SK-N-SH treated with all-trans-retinoic acid at 6 μM for 48 hours (cell line): ENCODE measurements around the gene NRBP1.
A peak's percentile ranks its signal among the peaks of the same experiment; 100 is the strongest.

Source experiments
- ATAC-seq: fragments of 200-7000 bp; cut with Tn5 transposase; 3 replicates; pipeline ENCODE4 v1.9.1; 2020; ENCODE audit warnings: mild to moderate bottlenecking, moderate library complexity
- ARNTL ChIP-seq: fragments of 450-650 bp; formaldehyde crosslinking; IDR thresholded peaks from 2 replicates; pipeline ENCODE4 v1.5.0; 2020; ENCODE audit warnings: low read depth, mild to moderate bottlenecking, moderate library complexity, borderline replicate concordance
- BACH2 ChIP-seq: fragments of 250-450 bp; sonication (Bioruptor Pico); IDR thresholded peaks from 2 replicates; pipeline ENCODE4 v1.9.0; 2021; ENCODE audit warnings: mild to moderate bottlenecking, borderline replicate concordance
- CSDC2 ChIP-seq: fragments of 250-450 bp; sonication (Bioruptor Pico); IDR thresholded peaks from 2 replicates; pipeline ENCODE4 v1.5.0; 2020; ENCODE audit warnings: mild to moderate bottlenecking, moderate library complexity
- ESRRG ChIP-seq: fragments of 250-450 bp; sonication (Bioruptor Pico); IDR thresholded peaks from 2 replicates; pipeline ENCODE4 v1.6.1; 2021; ENCODE audit warnings: mild to moderate bottlenecking
- GLIS3 ChIP-seq: fragments of 250-450 bp; sonication (Bioruptor Pico); IDR thresholded peaks from 2 replicates; pipeline ENCODE4 v1.5.0; 2020; ENCODE audit warnings: mild to moderate bottlenecking, moderate library complexity
- ISL1 ChIP-seq: fragments of 250-450 bp; sonication (Bioruptor Pico); IDR thresholded peaks from 2 replicates; pipeline ENCODE4 v2.1.2; 2022; ENCODE audit warnings: mild to moderate bottlenecking, moderate library complexity
- OSR1 ChIP-seq: fragments of 250-450 bp; sonication (Bioruptor Pico); IDR thresholded peaks from 2 replicates; pipeline ENCODE4 v1.8.0; 2022; ENCODE audit warnings: moderate library complexity, mild to moderate bottlenecking, inconsistent platforms
- PPARA ChIP-seq: fragments of 250-450 bp; sonication (Bioruptor Pico); IDR thresholded peaks from 2 replicates; pipeline ENCODE4 v1.5.0; 2020; ENCODE audit warnings: mild to moderate bottlenecking, borderline replicate concordance
- RARB ChIP-seq: fragments of 250-450 bp; sonication (Bioruptor Pico); IDR thresholded peaks from 2 replicates; pipeline ENCODE4 v1.8.0; 2021; ENCODE audit warnings: mild to moderate bottlenecking, moderate library complexity
- SNAI2 ChIP-seq: fragments of 250-450 bp; sonication (Bioruptor Pico); IDR thresholded peaks from 2 replicates; pipeline ENCODE4 v1.5.0; 2020; ENCODE audit warnings: mild to moderate bottlenecking, moderate library complexity
- TCF4 ChIP-seq: fragments of 250-450 bp; sonication (Bioruptor Pico); IDR thresholded peaks from 2 replicates; pipeline ENCODE4 v1.8.0; 2021; ENCODE audit warnings: mild to moderate bottlenecking, moderate library complexity, borderline replicate concordance
- TOX ChIP-seq: fragments of 250-450 bp; sonication (Bioruptor Pico); IDR thresholded peaks from 2 replicates; pipeline ENCODE4 v1.8.0; 2021; ENCODE audit warnings: mild to moderate bottlenecking, moderate library complexity, borderline replicate concordance
- ZC3H10 ChIP-seq: fragments of 250-450 bp; sonication (Bioruptor Pico); IDR thresholded peaks from 2 replicates; pipeline ENCODE4 v1.5.1; 2021; ENCODE audit warnings: mild to moderate bottlenecking, moderate library complexity
- ZFP3 ChIP-seq: fragments of 250-450 bp; sonication (Bioruptor Pico); IDR thresholded peaks from 2 replicates; pipeline ENCODE4 v1.5.0; 2020; ENCODE audit warnings: mild to moderate bottlenecking, moderate library complexity
- ZFP30 ChIP-seq: fragments of 450-650 bp; formaldehyde crosslinking; IDR thresholded peaks from 2 replicates; pipeline ENCODE4 v1.5.0; 2022; ENCODE audit warnings: mild to moderate bottlenecking, moderate library complexity
- ZNF565 ChIP-seq: fragments of 450-650 bp; formaldehyde crosslinking; conservative IDR thresholded peaks from 2 replicates; pipeline ENCODE4 v1.5.0; 2020; ENCODE audit warnings: low read depth, mild to moderate bottlenecking, moderate library complexity
- ZNF70 ChIP-seq: fragments of 450-650 bp; formaldehyde crosslinking; IDR thresholded peaks from 2 replicates; pipeline ENCODE4 v1.5.0; 2020; ENCODE audit warnings: mild to moderate bottlenecking, moderate library complexity
- TF ChIP-seq, protein P1 (sequence below): fragments of 250-450 bp; sonication (Bioruptor Pico); IDR thresholded peaks from 2 replicates; pipeline ENCODE4 v1.8.0; 2020; ENCODE audit warnings: mild to moderate bottlenecking, moderate library complexity, borderline replicate concordance
- TF ChIP-seq, protein P2 (sequence below): fragments of 250-450 bp; sonication (Bioruptor Pico); IDR thresholded peaks from 2 replicates; pipeline ENCODE4 v1.5.1; 2020; ENCODE audit warnings: low read depth, mild to moderate bottlenecking, moderate library complexity
- TF ChIP-seq, protein P3 (sequence below): fragments of 250-450 bp; sonication (Bioruptor Pico); IDR thresholded peaks from 2 replicates; pipeline ENCODE4 v1.5.0; 2020; ENCODE audit warnings: mild to moderate bottlenecking, moderate library complexity
- TF ChIP-seq, protein P4 (sequence below): fragments of 250-450 bp; sonication (Bioruptor Pico); IDR thresholded peaks from 2 replicates; pipeline ENCODE4 v1.5.1; 2021; ENCODE audit warnings: mild to moderate bottlenecking, moderate library complexity

NRBP1 gene

DNA sequence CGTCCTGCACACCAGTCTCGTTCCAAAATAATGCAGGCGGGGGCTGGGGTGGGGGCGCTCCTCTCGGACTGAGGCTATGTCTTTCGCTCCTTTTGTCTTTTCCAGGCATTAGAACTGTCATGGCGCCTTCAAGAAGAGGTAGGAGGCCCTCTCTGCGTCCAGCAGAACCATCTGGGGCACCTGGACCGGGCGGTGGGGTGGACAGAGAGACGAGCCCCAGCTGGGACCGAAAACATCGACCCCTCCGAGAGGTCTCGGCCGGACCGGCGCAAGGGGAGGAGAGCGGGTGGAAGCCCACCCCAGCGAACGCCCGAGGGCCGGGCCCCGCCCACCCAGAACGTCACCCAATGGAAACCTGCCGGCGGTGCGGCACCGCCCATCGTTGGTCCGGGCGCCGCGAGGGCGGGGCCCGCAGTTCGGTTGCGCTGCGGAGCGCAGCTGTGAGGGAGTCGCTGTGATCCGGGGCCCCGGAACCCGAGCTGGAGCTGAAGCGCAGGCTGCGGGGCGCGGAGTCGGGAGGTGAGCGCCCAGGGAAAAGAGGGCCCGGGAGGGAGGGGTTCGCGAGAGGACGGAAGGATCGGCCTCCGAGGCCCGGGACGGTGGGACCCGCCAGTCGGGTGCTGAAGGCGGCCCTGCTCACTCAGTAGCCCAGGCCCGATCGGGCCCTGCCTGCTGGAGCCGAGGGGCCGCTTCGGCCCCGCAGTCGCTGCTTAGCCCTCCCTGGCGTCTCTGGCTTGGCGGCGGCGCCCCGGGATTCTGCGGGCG, at the start of gene NRBP1:
Gene NRBP1 (plus strand): TSS at position 419 of the 765 bp plus-strand sequence. CDS start 4,643 bp downstream, outside the sequence.
- peak; percentile 90 for ATAC-seq
- TF ChIP-seq GLIS3, result no peak; the same call in 1 of the 2 replicates
- TF ChIP-seq ZNF70 (CRISPR knock-in tag), result no peak
- no peak for TF ChIP-seq OSR1 (CRISPR knock-in tag)
- TF ChIP-seq, protein P1, sequence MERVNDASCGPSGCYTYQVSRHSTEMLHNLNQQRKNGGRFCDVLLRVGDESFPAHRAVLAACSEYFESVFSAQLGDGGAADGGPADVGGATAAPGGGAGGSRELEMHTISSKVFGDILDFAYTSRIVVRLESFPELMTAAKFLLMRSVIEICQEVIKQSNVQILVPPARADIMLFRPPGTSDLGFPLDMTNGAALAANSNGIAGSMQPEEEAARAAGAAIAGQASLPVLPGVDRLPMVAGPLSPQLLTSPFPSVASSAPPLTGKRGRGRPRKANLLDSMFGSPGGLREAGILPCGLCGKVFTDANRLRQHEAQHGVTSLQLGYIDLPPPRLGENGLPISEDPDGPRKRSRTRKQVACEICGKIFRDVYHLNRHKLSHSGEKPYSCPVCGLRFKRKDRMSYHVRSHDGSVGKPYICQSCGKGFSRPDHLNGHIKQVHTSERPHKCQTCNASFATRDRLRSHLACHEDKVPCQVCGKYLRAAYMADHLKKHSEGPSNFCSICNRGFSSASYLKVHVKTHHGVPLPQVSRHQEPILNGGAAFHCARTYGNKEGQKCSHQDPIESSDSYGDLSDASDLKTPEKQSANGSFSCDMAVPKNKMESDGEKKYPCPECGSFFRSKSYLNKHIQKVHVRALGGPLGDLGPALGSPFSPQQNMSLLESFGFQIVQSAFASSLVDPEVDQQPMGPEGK, result peak; percentile 98
- TF ChIP-seq, protein P2, sequence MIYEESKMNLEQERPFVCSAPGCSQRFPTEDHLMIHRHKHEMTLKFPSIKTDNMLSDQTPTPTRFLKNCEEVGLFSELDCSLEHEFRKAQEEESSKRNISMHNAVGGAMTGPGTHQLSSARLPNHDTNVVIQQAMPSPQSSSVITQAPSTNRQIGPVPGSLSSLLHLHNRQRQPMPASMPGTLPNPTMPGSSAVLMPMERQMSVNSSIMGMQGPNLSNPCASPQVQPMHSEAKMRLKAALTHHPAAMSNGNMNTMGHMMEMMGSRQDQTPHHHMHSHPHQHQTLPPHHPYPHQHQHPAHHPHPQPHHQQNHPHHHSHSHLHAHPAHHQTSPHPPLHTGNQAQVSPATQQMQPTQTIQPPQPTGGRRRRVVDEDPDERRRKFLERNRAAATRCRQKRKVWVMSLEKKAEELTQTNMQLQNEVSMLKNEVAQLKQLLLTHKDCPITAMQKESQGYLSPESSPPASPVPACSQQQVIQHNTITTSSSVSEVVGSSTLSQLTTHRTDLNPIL, result 0 out of 2 replicates have a peak, but pooled peaks have one; percentile 17
- TF ChIP-seq, protein P3, sequence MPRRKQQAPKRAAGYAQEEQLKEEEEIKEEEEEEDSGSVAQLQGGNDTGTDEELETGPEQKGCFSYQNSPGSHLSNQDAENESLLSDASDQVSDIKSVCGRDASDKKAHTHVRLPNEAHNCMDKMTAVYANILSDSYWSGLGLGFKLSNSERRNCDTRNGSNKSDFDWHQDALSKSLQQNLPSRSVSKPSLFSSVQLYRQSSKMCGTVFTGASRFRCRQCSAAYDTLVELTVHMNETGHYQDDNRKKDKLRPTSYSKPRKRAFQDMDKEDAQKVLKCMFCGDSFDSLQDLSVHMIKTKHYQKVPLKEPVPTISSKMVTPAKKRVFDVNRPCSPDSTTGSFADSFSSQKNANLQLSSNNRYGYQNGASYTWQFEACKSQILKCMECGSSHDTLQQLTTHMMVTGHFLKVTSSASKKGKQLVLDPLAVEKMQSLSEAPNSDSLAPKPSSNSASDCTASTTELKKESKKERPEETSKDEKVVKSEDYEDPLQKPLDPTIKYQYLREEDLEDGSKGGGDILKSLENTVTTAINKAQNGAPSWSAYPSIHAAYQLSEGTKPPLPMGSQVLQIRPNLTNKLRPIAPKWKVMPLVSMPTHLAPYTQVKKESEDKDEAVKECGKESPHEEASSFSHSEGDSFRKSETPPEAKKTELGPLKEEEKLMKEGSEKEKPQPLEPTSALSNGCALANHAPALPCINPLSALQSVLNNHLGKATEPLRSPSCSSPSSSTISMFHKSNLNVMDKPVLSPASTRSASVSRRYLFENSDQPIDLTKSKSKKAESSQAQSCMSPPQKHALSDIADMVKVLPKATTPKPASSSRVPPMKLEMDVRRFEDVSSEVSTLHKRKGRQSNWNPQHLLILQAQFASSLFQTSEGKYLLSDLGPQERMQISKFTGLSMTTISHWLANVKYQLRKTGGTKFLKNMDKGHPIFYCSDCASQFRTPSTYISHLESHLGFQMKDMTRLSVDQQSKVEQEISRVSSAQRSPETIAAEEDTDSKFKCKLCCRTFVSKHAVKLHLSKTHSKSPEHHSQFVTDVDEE (CRISPR knock-in tag), result 0 out of 2 replicates have a peak, but pooled peaks have one; percentile 13
- no peak for TF ChIP-seq ZC3H10 (CRISPR knock-in tag)
- TF ChIP-seq ESRRG, result peak; percentile 62; the same call in 1 of the 2 replicates
- TF ChIP-seq TOX, result no peak
- TF ChIP-seq PPARA (CRISPR knock-in tag), result no peak
- 0 out of 2 replicates have a peak, but pooled peaks have one; percentile 10 for TF ChIP-seq CSDC2 (CRISPR knock-in tag)

DNA sequence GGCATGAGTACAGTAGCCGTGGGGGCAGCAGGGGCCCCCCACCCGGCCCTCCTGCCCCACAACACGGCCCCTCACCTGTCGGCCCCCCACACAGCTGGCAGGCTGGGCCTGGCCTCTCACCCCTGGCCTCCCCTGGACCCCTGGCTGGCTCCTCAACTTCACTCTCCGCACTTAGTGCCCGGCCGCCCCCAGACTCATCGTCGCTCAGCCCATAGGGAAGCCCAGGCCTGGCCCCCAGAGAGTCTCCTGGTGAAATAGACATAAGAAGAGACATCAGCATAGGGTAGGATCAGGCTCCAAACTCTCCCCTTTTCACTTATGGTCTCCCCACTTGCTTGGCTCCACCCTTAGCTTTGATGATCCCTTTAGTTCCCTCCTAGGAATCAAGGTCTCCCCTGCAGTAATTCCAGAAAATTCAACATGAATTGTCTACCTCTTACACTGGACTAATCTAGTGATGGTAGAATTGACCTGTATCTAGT, 49.6 kb upstream of the NRBP1 start:
- ATAC-seq, result no peak
- no peak for TF ChIP-seq CSDC2 (CRISPR knock-in tag)
- TF ChIP-seq, all 23 proteins: peak for 0

DNA sequence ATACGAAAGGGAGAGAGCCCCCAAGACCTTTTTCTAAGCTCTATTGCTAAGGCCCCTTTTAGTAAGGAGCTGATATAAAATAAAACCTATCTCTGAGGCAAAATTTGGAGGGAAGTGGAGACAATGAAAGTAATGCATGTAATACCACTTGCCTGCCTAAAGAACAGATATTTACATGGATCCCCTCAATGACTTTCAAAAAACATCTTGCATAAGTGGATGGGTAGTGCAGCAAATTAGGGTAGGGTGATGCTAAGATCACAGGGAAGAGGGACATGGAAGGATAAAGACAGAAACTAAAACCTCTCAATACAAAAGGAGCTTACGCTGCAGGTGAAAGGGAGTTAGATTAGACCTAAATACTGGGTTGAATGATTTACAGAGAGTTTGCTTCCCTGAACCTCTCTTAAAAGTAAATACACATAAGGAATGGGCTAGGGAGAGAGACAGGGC, 49.0 kb upstream of the NRBP1 start:
- ATAC-seq, result no peak; the same call in 2 of the 3 replicates
- TF ChIP-seq ZFP30 (CRISPR knock-in tag) (no peak), CSDC2 (CRISPR knock-in tag) (no peak), ZNF565 (CRISPR knock-in tag) (no peak), ISL1 (CRISPR knock-in tag) (no peak), TCF4 (CRISPR knock-in tag) (no peak), ZFP3 (CRISPR knock-in tag) (no peak), RARB (CRISPR knock-in tag) (no peak), GLIS3 (no peak), TOX (no peak), ZC3H10 (CRISPR knock-in tag) (no peak), BACH2 (no peak), PPARA (CRISPR knock-in tag) (no peak), ARNTL (CRISPR knock-in tag) (no peak)
- TF ChIP-seq, protein P2, result no peak

DNA sequence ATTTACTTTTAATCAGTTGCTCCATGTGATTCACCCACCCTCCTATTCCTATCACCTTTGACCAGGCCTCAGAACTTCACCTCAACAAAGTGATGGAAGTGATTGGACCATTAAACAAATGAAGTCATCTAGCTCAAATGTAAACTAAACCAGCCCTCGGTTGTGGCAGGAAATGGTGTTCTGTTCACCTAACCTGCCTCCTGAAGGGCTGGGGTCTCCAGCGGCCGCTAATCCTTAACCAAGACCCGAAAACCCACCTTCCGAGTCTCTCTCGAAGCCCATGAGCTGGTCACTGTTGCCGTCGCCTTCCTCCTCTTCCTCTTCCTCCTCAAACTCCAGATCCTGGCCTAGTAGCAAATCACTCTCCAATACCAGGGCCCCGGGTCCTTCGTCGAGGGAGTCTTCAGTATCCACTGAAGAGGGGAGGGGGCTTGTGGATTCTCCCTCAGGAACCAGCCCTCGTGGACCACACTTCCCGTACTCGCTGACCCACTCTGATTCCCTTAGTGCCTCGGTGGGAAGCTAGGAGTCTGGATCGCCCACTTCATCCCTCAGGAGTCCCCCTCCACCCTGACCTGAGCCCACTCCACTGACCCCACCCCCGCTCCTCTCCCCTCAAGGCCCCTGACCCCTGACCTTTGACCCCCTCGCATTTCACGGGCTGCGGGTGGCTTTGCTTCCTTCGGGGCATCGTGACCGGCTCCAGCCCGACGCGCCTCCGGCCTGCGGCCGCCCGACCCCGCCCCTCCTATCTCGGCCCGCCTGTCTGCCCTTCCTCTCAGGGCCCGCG, 48.4 kb upstream of the NRBP1 start:
- ATAC-seq, result peak; percentile 9
- TF ChIP-seq, protein P4, sequence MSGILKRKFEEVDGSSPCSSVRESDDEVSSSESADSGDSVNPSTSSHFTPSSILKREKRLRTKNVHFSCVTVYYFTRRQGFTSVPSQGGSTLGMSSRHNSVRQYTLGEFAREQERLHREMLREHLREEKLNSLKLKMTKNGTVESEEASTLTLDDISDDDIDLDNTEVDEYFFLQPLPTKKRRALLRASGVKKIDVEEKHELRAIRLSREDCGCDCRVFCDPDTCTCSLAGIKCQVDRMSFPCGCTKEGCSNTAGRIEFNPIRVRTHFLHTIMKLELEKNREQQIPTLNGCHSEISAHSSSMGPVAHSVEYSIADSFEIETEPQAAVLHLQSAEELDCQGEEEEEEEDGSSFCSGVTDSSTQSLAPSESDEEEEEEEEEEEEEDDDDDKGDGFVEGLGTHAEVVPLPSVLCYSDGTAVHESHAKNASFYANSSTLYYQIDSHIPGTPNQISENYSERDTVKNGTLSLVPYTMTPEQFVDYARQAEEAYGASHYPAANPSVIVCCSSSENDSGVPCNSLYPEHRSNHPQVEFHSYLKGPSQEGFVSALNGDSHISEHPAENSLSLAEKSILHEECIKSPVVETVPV, result peak; percentile 73; the same call in 1 of the 2 replicates
- TF ChIP-seq ZC3H10 (CRISPR knock-in tag), result no peak
- peak; percentile 47; the same call in 1 of the 2 replicates for TF ChIP-seq ARNTL (CRISPR knock-in tag)
- TF ChIP-seq, protein P2, result no peak; the same call in 1 of the 2 replicates
- no peak for TF ChIP-seq PPARA (CRISPR knock-in tag)
- TF ChIP-seq ZFP3 (CRISPR knock-in tag), result no peak
- no peak for TF ChIP-seq SNAI2
- TF ChIP-seq, protein P1, result no peak
- no peak for TF ChIP-seq ZFP30 (CRISPR knock-in tag)
